ENCODE data around the gene PLAGL2.
"Not testable (repeated sequence)": the region's sequence is repeated elsewhere in the genome, so short reads cannot be mapped to it uniquely, and the experiment has no call there.

Gene PLAGL2

GRCh38 chr20:32204205-32205109, 3.1 kb downstream of the PLAGL2 start:
- DNase-seq = peak; percentile 74 to 84

GRCh38 chr20:32203356-32204204, 4.0 kb downstream of the PLAGL2 start:
- peak in 1 of 2 donors; percentile 52 for DNase-seq

- DNase-seq = no peak
Measured at GRCh38 chr20:32201977-32202363, 5.6 kb downstream of the PLAGL2 start.

GRCh38 chr20:32201296-32201976, 6.1 kb downstream of the PLAGL2 start:
- no peak for DNase-seq

- no peak for DNase-seq
Measured at GRCh38 chr20:32199006-32199405, 8.5 kb downstream of the PLAGL2 start.

- not testable (repeated sequence) for DNase-seq
Measured at GRCh38 chr20:32197136-32197535, 10.4 kb downstream of the PLAGL2 start.

- not testable (repeated sequence) for DNase-seq
Measured at GRCh38 chr20:32196613-32197012, 10.9 kb downstream of the PLAGL2 start.

GRCh38 chr20:32195581-32195980, 12.0 kb downstream of the PLAGL2 start:
- DNase-seq = no peak

- no peak for DNase-seq
Measured at GRCh38 chr20:32193996-32194395, 13.5 kb downstream of the PLAGL2 start.

GRCh38 chr20:32193336-32193735, 14.2 kb downstream of the PLAGL2 start:
- DNase-seq = peak in 1 of 2 donors; percentile 15

GRCh38 chr20:32192698-32193097, 14.8 kb downstream of the PLAGL2 start:
- DNase-seq = no peak

- DNase-seq = no peak
Measured at GRCh38 chr20:32191873-32192272, 15.7 kb downstream of the PLAGL2 start.

- no peak for DNase-seq
Measured at GRCh38 chr20:32191422-32191821, 16.1 kb downstream of the PLAGL2 start.

- peak in 1 of 2 donors; percentile 55 for DNase-seq
Measured at GRCh38 chr20:32190616-32191415, 16.7 kb downstream of the PLAGL2 start.

- peak; percentile 49 to 60 for DNase-seq
Measured at GRCh38 chr20:32189691-32190615, 17.6 kb downstream of the PLAGL2 start.

GRCh38 chr20:32189123-32189410, 18.5 kb downstream of the PLAGL2 start:
- DNase-seq = no peak

- no peak for DNase-seq
Measured at GRCh38 chr20:32188376-32189122, 19.0 kb downstream of the PLAGL2 start.

- no peak for DNase-seq
Measured at GRCh38 chr20:32186506-32186905, 21.0 kb downstream of the PLAGL2 start.

GRCh38 chr20:32184961-32185603, 22.5 kb downstream of the PLAGL2 start:
- DNase-seq = no peak

Measured in stimulated activated CD4-positive, alpha-beta T cell treated with anti-CD3 and anti-CD28 coated beads, Interleukin-2, amount 100 ng/mL, for 24 hours (primary cell).